ENCODE measurements around the gene SNX33. TPM values are rescaled to one million over a fixed set of nuclear protein-coding genes. Genes with fewer than 3 reads are reported as not detected.
"Not testable (repeated sequence)": the region's sequence is repeated elsewhere in the genome, so short reads cannot be mapped to it uniquely, and the experiment has no call there.

SNX33 gene
- total RNA-seq, 1 donor: 39.8 TPM

GRCh38 chr15:75704618-75705017 is 56.9 kb downstream of the SNX33 start:
- Histone ChIP-seq H3K9me3 (ENCODE audit: low read depth, low read length) (no peaks in the 10 kb centered on the region), H2AFZ (ENCODE audit: low read length) (no peak overlapping the region), H3K4me3 (ENCODE audit: insufficient read depth, low read length) (no peak overlapping the region), H4K20me1 (ENCODE audit: insufficient read depth, low read length) (peaks cover 7% of the 10 kb centered on the region), H3K36me3 (ENCODE audit: insufficient read depth, low read length) (no peaks in the 10 kb centered on the region), H3K4me1 (ENCODE audit: insufficient read depth, low read length) (peaks cover 19% of the 10 kb centered on the region), H3K79me2 (ENCODE audit: insufficient read depth, low read length) (peaks cover 29% of the 10 kb centered on the region), H3K27ac (ENCODE audit: low read depth, low read length) (peak overlapping the region; percentile 37), H3K27me3 (ENCODE audit: insufficient read depth, low read length) (no peaks in the 10 kb centered on the region), H3K4me2 (ENCODE audit: insufficient read depth, low read length) (no peak overlapping the region)
- DNase-seq (ENCODE audit: insufficient read length, low spot score, missing footprints): peak; percentile 37
- TF ChIP-seq CTCF (IDR thresholded peaks at IDR 0.05; ENCODE audit: extremely low read depth, low read depth, low read length): no peak

GRCh38 chr15:75705375-75705774 is 57.7 kb downstream of the SNX33 start:
- Histone ChIP-seq H3K79me2 (ENCODE audit: insufficient read depth, low read length) (peaks cover 33% of the 10 kb centered on the region), H3K4me1 (ENCODE audit: insufficient read depth, low read length) (peaks cover 12% of the 10 kb centered on the region)
- DNase-seq (ENCODE audit: insufficient read length, low spot score, missing footprints); H3K36me3 ChIP-seq (ENCODE audit: insufficient read depth, low read length); H3K27ac ChIP-seq (ENCODE audit: low read depth, low read length); H3K4me3 ChIP-seq (ENCODE audit: insufficient read depth, low read length); H2AFZ ChIP-seq (ENCODE audit: low read length); H3K9me3 ChIP-seq (ENCODE audit: low read depth, low read length); H3K4me2 ChIP-seq (ENCODE audit: insufficient read depth, low read length); H4K20me1 ChIP-seq (ENCODE audit: insufficient read depth, low read length); H3K27me3 ChIP-seq (ENCODE audit: insufficient read depth, low read length): not testable (repeated sequence)

GRCh38 chr15:75705854-75706681 is 58.4 kb downstream of the SNX33 start:
- peak; percentile 44 for DNase-seq (ENCODE audit: insufficient read length, low spot score, missing footprints)
- Histone ChIP-seq H3K27ac (ENCODE audit: low read depth, low read length) (no peak overlapping the region), H3K9me3 (ENCODE audit: low read depth, low read length) (no peaks in the 10 kb centered on the region), H2AFZ (ENCODE audit: low read length) (no peak overlapping the region), H3K4me1 (ENCODE audit: insufficient read depth, low read length) (peaks cover 5% of the 10 kb centered on the region), H3K36me3 (ENCODE audit: insufficient read depth, low read length) (no peaks in the 10 kb centered on the region), H3K4me2 (ENCODE audit: insufficient read depth, low read length) (no peak overlapping the region), H4K20me1 (ENCODE audit: insufficient read depth, low read length) (peaks cover 2% of the 10 kb centered on the region), H3K79me2 (ENCODE audit: insufficient read depth, low read length) (peaks cover 33% of the 10 kb centered on the region), H3K4me3 (ENCODE audit: insufficient read depth, low read length) (no peak overlapping the region), H3K27me3 (ENCODE audit: insufficient read depth, low read length) (no peaks in the 10 kb centered on the region)
- no peak for TF ChIP-seq CTCF (IDR thresholded peaks at IDR 0.05; ENCODE audit: extremely low read depth, low read depth, low read length)

DNA sequence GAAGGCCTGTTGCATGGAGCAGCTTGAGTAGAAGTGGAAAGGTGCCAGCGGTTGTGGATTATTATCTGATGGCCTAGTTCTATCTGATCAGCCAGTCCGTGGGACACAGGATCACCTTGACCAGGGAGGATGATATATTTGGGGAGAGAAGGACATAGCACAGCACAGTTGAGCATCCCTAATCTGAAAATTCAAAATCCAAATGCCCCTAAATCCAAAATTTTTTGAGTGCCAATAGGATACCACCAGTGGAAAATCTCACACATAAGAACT is 58.9 kb downstream of the SNX33 start:
- Histone ChIP-seq H3K4me1 (ENCODE audit: insufficient read depth, low read length) (peaks cover 6% of the 10 kb centered on the region), H3K4me2 (ENCODE audit: insufficient read depth, low read length) (no peak overlapping the region), H3K79me2 (ENCODE audit: insufficient read depth, low read length) (peaks cover 35% of the 10 kb centered on the region), H4K20me1 (ENCODE audit: insufficient read depth, low read length) (no peaks in the 10 kb centered on the region), H3K9me3 (ENCODE audit: low read depth, low read length) (no peaks in the 10 kb centered on the region), H3K36me3 (ENCODE audit: insufficient read depth, low read length) (no peaks in the 10 kb centered on the region), H3K27me3 (ENCODE audit: insufficient read depth, low read length) (no peaks in the 10 kb centered on the region), H2AFZ (ENCODE audit: low read length) (no peak overlapping the region), H3K27ac (ENCODE audit: low read depth, low read length) (no peak overlapping the region), H3K4me3 (ENCODE audit: insufficient read depth, low read length) (no peak overlapping the region)
- no peak for TF ChIP-seq CTCF (IDR thresholded peaks at IDR 0.05; ENCODE audit: extremely low read depth, low read depth, low read length)
- no peak for DNase-seq (ENCODE audit: insufficient read length, low spot score, missing footprints)

GRCh38 chr15:75709458-75709857 is 61.7 kb downstream of the SNX33 start:
- H3K9me3 ChIP-seq (ENCODE audit: low read depth, low read length); H3K27ac ChIP-seq (ENCODE audit: low read depth, low read length); H3K36me3 ChIP-seq (ENCODE audit: insufficient read depth, low read length); H3K4me3 ChIP-seq (ENCODE audit: insufficient read depth, low read length); H4K20me1 ChIP-seq (ENCODE audit: insufficient read depth, low read length); DNase-seq (ENCODE audit: insufficient read length, low spot score, missing footprints); H3K4me2 ChIP-seq (ENCODE audit: insufficient read depth, low read length); H3K27me3 ChIP-seq (ENCODE audit: insufficient read depth, low read length); H2AFZ ChIP-seq (ENCODE audit: low read length); H3K4me1 ChIP-seq (ENCODE audit: insufficient read depth, low read length): not testable (repeated sequence)
- H3K79me2 ChIP-seq (ENCODE audit: insufficient read depth, low read length): peaks cover 40% of the 10 kb centered on the region

GRCh38 chr15:75710874-75711273 is 63.2 kb downstream of the SNX33 start:
- H3K4me3 ChIP-seq (ENCODE audit: insufficient read depth, low read length); H4K20me1 ChIP-seq (ENCODE audit: insufficient read depth, low read length); H2AFZ ChIP-seq (ENCODE audit: low read length); H3K4me2 ChIP-seq (ENCODE audit: insufficient read depth, low read length); H3K27ac ChIP-seq (ENCODE audit: low read depth, low read length); DNase-seq (ENCODE audit: insufficient read length, low spot score, missing footprints); H3K27me3 ChIP-seq (ENCODE audit: insufficient read depth, low read length); H3K36me3 ChIP-seq (ENCODE audit: insufficient read depth, low read length); H3K4me1 ChIP-seq (ENCODE audit: insufficient read depth, low read length); H3K9me3 ChIP-seq (ENCODE audit: low read depth, low read length): not testable (repeated sequence)
- peaks cover 29% of the 10 kb centered on the region for H3K79me2 ChIP-seq (ENCODE audit: insufficient read depth, low read length)

GRCh38 chr15:75711495-75711894 is 63.8 kb downstream of the SNX33 start:
- not testable (repeated sequence) for H2AFZ ChIP-seq (ENCODE audit: low read length); H3K36me3 ChIP-seq (ENCODE audit: insufficient read depth, low read length); H3K27me3 ChIP-seq (ENCODE audit: insufficient read depth, low read length); H3K9me3 ChIP-seq (ENCODE audit: low read depth, low read length); H3K27ac ChIP-seq (ENCODE audit: low read depth, low read length); H3K4me1 ChIP-seq (ENCODE audit: insufficient read depth, low read length); H4K20me1 ChIP-seq (ENCODE audit: insufficient read depth, low read length)
- DNase-seq (ENCODE audit: insufficient read length, low spot score, missing footprints): peak; percentile 77
- Histone ChIP-seq H3K4me3 (ENCODE audit: insufficient read depth, low read length) (peak overlapping the region; percentile 30), H3K79me2 (ENCODE audit: insufficient read depth, low read length) (peaks cover 23% of the 10 kb centered on the region), H3K4me2 (ENCODE audit: insufficient read depth, low read length) (peak overlapping the region; percentile 89)

All from osteoblast (primary cell).